GM18867 (cell line): ENCODE results near the gene TSEN2.

Experiments used
- ATAC-seq: cut with Tn5 transposase; IDR thresholded peaks from one replicate; pipeline ENCODE4 v1.9.1; 2021; ENCODE audit warnings: mild to moderate bottlenecking, moderate library complexity; ENCODE audit not compliant: unreplicated experiment

The TSEN2 gene

GRCh38 chr3:12582730-12583129 is 98.5 kb downstream of the TSEN2 start:
- ATAC-seq, result no peak
